Osteocyte (in vitro differentiated cells): ENCODE data around the gene SLC26A4. TPM values are rescaled to one million over a fixed set of nuclear protein-coding genes. Genes with fewer than 3 reads are reported as not detected.
"Not testable (repeated sequence)": the region's sequence is repeated elsewhere in the genome, so short reads cannot be mapped to it uniquely, and the experiment has no call there.

Source experiments
- DNase-seq: peaks from one replicate; pipeline ENCODE4 v3.0.0; 2021; ENCODE audit warnings: mixed read lengths; ENCODE audit not compliant: unreplicated experiment; ENCODE audit errors: extremely low spot score
- H3K27ac Mint-ChIP-seq: one replicate; pipeline ENCODE4 v1.8.0; 2021; ENCODE audit warnings: mild to moderate bottlenecking, mixed read lengths; ENCODE audit not compliant: unreplicated experiment
- H3K27me3 Mint-ChIP-seq: one replicate; pipeline ENCODE4 v1.8.0; 2021; ENCODE audit warnings: mixed read lengths; ENCODE audit not compliant: unreplicated experiment
- H3K36me3 Mint-ChIP-seq: one replicate; pipeline ENCODE4 v1.8.0; 2021; ENCODE audit warnings: mixed read lengths; ENCODE audit not compliant: unreplicated experiment
- H3K4me1 Mint-ChIP-seq: one replicate; pipeline ENCODE4 v1.8.0; 2021; ENCODE audit warnings: mixed read lengths; ENCODE audit not compliant: unreplicated experiment
- H3K4me3 Mint-ChIP-seq: one replicate; pipeline ENCODE4 v1.8.0; 2021; ENCODE audit warnings: mild to moderate bottlenecking, moderate library complexity, mixed read lengths; ENCODE audit not compliant: unreplicated experiment
- H3K9me3 Mint-ChIP-seq: one replicate; pipeline ENCODE4 v1.8.0; 2021; ENCODE audit warnings: mixed read lengths; ENCODE audit not compliant: unreplicated experiment
- CTCF ChIP-seq: fragments of 200-600 bp; sonication (generic); IDR thresholded peaks from 2 replicates; pipeline ENCODE4 v1.5.0; 2021; ENCODE audit warnings: antibody characterized with exemption, mild to moderate bottlenecking, moderate library complexity
- total RNA-seq: library from RNA; stranded (reverse); gene quantifications from 2 replicates; pipeline ENCODE4 v1.2.1, GENCODE V29; 2021

Gene SLC26A4
- total RNA-seq, 1 donor from 2014 or later, result 0.51 TPM

- Mint-ChIP-seq H3K27ac (no peak overlapping the region), H3K4me3 (no peak overlapping the region), H3K4me1 (peaks cover 3% of the 10 kb centered on the region), H3K36me3 (peaks cover 1% of the 10 kb centered on the region), H3K9me3 (peaks cover 6% of the 10 kb centered on the region), H3K27me3 (no peaks in the 10 kb centered on the region)
- no peak for TF ChIP-seq CTCF
- no peak for DNase-seq
Observed at GRCh38 chr7:107630342-107630741, 30.3 kb upstream of the SLC26A4 start.

GRCh38 chr7:107631588-107632491 is 28.8 kb upstream of the SLC26A4 start:
- DNase-seq, result no peak
- peaks cover 5% of the 10 kb centered on the region for H3K9me3 Mint-ChIP-seq
- peaks cover 3% of the 10 kb centered on the region for H3K4me1 Mint-ChIP-seq
- H3K36me3 Mint-ChIP-seq, result peaks cover 1% of the 10 kb centered on the region
- H3K27me3 Mint-ChIP-seq, result no peaks in the 10 kb centered on the region
- no peak for TF ChIP-seq CTCF
- no peak overlapping the region for H3K27ac Mint-ChIP-seq
- H3K4me3 Mint-ChIP-seq, result no peak overlapping the region

GRCh38 chr7:107632492-107632865 is 28.1 kb upstream of the SLC26A4 start:
- H3K27me3 Mint-ChIP-seq, result no peaks in the 10 kb centered on the region
- no peak for DNase-seq
- no peak overlapping the region for H3K4me3 Mint-ChIP-seq
- H3K4me1 Mint-ChIP-seq, result peaks cover 3% of the 10 kb centered on the region
- TF ChIP-seq CTCF, result no peak
- no peak overlapping the region for H3K27ac Mint-ChIP-seq
- no peaks in the 10 kb centered on the region for H3K9me3 Mint-ChIP-seq
- peaks cover 1% of the 10 kb centered on the region for H3K36me3 Mint-ChIP-seq

GRCh38 chr7:107638594-107638993 is 22.0 kb upstream of the SLC26A4 start:
- peaks cover 26% of the 10 kb centered on the region for H3K27me3 Mint-ChIP-seq
- H3K9me3 Mint-ChIP-seq, result no peaks in the 10 kb centered on the region
- H3K4me1 Mint-ChIP-seq, result peaks cover 3% of the 10 kb centered on the region
- no peaks in the 10 kb centered on the region for H3K36me3 Mint-ChIP-seq
- TF ChIP-seq CTCF, result no peak
- no peak overlapping the region for H3K27ac Mint-ChIP-seq
- no peak overlapping the region for H3K4me3 Mint-ChIP-seq
- DNase-seq, result no peak

GRCh38 chr7:107639070-107639469 is 21.6 kb upstream of the SLC26A4 start:
- H3K4me1 Mint-ChIP-seq, H3K27ac Mint-ChIP-seq, H3K36me3 Mint-ChIP-seq, H3K9me3 Mint-ChIP-seq, DNase-seq, H3K4me3 Mint-ChIP-seq: not testable (repeated sequence)
- peaks cover 26% of the 10 kb centered on the region for H3K27me3 Mint-ChIP-seq
